NCI-H2081 (cell line): ENCODE data around the gene DNAL4.

Experiments used
- DNase-seq, 2 experiments: peaks; one replicate each; lab custom pipeline; 2025; lab: John Stamatoyannopoulos, UW

Gene DNAL4

GRCh38 chr22:38740116-38740723 is 53.7 kb downstream of the DNAL4 start:
- DNase-seq = no peak

- no peak for DNase-seq
These were observed 54.5 kb downstream of the DNAL4 start for GRCh38 chr22:38739300-38740055.

- DNase-seq = no peak
These were observed 55.4 kb downstream of the DNAL4 start for GRCh38 chr22:38738475-38739070.

- DNase-seq = no peak
These were observed 56.5 kb downstream of the DNAL4 start for GRCh38 chr22:38737302-38738060.

GRCh38 chr22:38736257-38736570 is 57.7 kb downstream of the DNAL4 start:
- DNase-seq = no peak

GRCh38 chr22:38735465-38736256 is 58.3 kb downstream of the DNAL4 start:
- DNase-seq = no peak

GRCh38 chr22:38735126-38735464 is 58.8 kb downstream of the DNAL4 start:
- DNase-seq = no peak

GRCh38 chr22:38734421-38735100 is 59.4 kb downstream of the DNAL4 start:
- no peak for DNase-seq

GRCh38 chr22:38733724-38734381 is 60.1 kb downstream of the DNAL4 start:
- peak in 1 of 2 experiments; percentile 17 for DNase-seq

- no peak for DNase-seq
These were observed 60.6 kb downstream of the DNAL4 start for GRCh38 chr22:38733329-38733723.

GRCh38 chr22:38732251-38732815 is 61.6 kb downstream of the DNAL4 start:
- no peak for DNase-seq

- DNase-seq = no peak
These were observed 62.2 kb downstream of the DNAL4 start for GRCh38 chr22:38731703-38732161.

- DNase-seq = no peak
These were observed 63.5 kb downstream of the DNAL4 start for GRCh38 chr22:38730411-38730871.

- no peak for DNase-seq
These were observed 64.0 kb downstream of the DNAL4 start for GRCh38 chr22:38729946-38730345.

GRCh38 chr22:38728871-38729796 is 64.8 kb downstream of the DNAL4 start:
- no peak for DNase-seq
